Immature natural killer cell (primary cell): ENCODE measurements around the gene COBL. TPM values are rescaled to one million over a fixed set of nuclear protein-coding genes. Genes with fewer than 3 reads are reported as not detected.

Experiments used
- DNase-seq, 3 donors: peaks; one replicate each; pipeline ENCODE4 v3.0.0; 2022; ENCODE audit warnings: mixed read lengths in 1 of 3
- H3K27ac Mint-ChIP-seq, 6 donors: one replicate each; pipeline ENCODE4 v1.8.0; 2020; ENCODE audit warnings: mixed read lengths in 6 of 6, mild to moderate bottlenecking in 5 of 6, inconsistent platforms in 4 of 6, moderate library complexity in 3 of 6
- H3K27me3 Mint-ChIP-seq, 3 donors: one replicate each; pipeline ENCODE4 v1.8.0; 2020 to 2021; ENCODE audit warnings: low read depth in 3 of 3, mild to moderate bottlenecking in 3 of 3, mixed read lengths in 3 of 3, moderate library complexity in 3 of 3, inconsistent platforms in 1 of 3
- H3K36me3 Mint-ChIP-seq, 3 donors: one replicate each; pipeline ENCODE4 v1.8.0; 2020; ENCODE audit warnings: mixed read lengths in 3 of 3, inconsistent platforms in 2 of 3, mild to moderate bottlenecking in 2 of 3
- H3K4me1 Mint-ChIP-seq, 2 donors: one replicate each; pipeline ENCODE4 v1.8.0; 2020; ENCODE audit warnings: inconsistent platforms in 2 of 2, mild to moderate bottlenecking in 2 of 2, mixed read lengths in 2 of 2, moderate library complexity in 1 of 2
- H3K4me3 Mint-ChIP-seq, 5 donors: one replicate each; pipeline ENCODE4 v1.8.0; 2020; ENCODE audit warnings: mild to moderate bottlenecking in 5 of 5, mixed read lengths in 5 of 5, inconsistent platforms in 3 of 5, moderate library complexity in 3 of 5
- H3K9me3 Mint-ChIP-seq, 6 donors: one replicate each; pipeline ENCODE4 v1.8.0; 2020; ENCODE audit warnings: mild to moderate bottlenecking in 6 of 6, mixed read lengths in 6 of 6, inconsistent platforms in 4 of 6, moderate library complexity in 3 of 6
- polyA plus RNA-seq, 3 donors: library from polyadenylated mRNA; unstranded; fragments of 300-500 nt; fragmentation: Illumina TruSeq; gene quantifications; one replicate each; pipeline ENCODE4 v1.2.3, GENCODE V29; 2021

The COBL gene
- polyA plus RNA-seq, 3 donors from 2014 or later, result not detected

GRCh38 chr7:51289623-51290303 lies 26.8 kb downstream of the COBL start:
- no peak overlapping the region for H3K4me3 Mint-ChIP-seq
- no peaks in the 10 kb centered on the region for H3K36me3 Mint-ChIP-seq
- peaks cover 0 to 3% (median 2%) of the 10 kb centered on the region in 3 donors for H3K27me3 Mint-ChIP-seq
- H3K4me1 Mint-ChIP-seq, result no peaks in the 10 kb centered on the region
- peaks cover 0 to 3% (median 0%) of the 10 kb centered on the region in 6 donors for H3K9me3 Mint-ChIP-seq
- DNase-seq, result no peak
- no peak overlapping the region for H3K27ac Mint-ChIP-seq

GRCh38 chr7:51288896-51289622 lies 27.6 kb downstream of the COBL start:
- DNase-seq, result no peak
- Mint-ChIP-seq H3K27me3 (peaks cover 0 to 3% (median 2%) of the 10 kb centered on the region in 3 donors), H3K27ac (no peak overlapping the region), H3K9me3 (peaks cover 0 to 3% (median 0%) of the 10 kb centered on the region in 6 donors), H3K4me1 (no peaks in the 10 kb centered on the region), H3K36me3 (no peaks in the 10 kb centered on the region), H3K4me3 (no peak overlapping the region)

GRCh38 chr7:51286401-51286800 lies 30.2 kb downstream of the COBL start:
- Mint-ChIP-seq H3K27ac (no peak overlapping the region), H3K4me1 (no peaks in the 10 kb centered on the region), H3K9me3 (peaks cover 2 to 23% (median 9%) of the 10 kb centered on the region in 6 donors), H3K4me3 (no peak overlapping the region), H3K36me3 (peaks cover 0 to 4% (median 0%) of the 10 kb centered on the region in 3 donors), H3K27me3 (peaks cover 0 to 9% (median 5%) of the 10 kb centered on the region in 3 donors)
- no peak for DNase-seq

- no peak overlapping the region for H3K27ac Mint-ChIP-seq
- H3K36me3 Mint-ChIP-seq, result peaks cover 0 to 4% (median 0%) of the 10 kb centered on the region in 3 donors
- H3K4me1 Mint-ChIP-seq, result no peaks in the 10 kb centered on the region
- H3K9me3 Mint-ChIP-seq, result peaks cover 2 to 26% (median 8%) of the 10 kb centered on the region in 6 donors
- H3K27me3 Mint-ChIP-seq, result peaks cover 0 to 14% (median 5%) of the 10 kb centered on the region in 3 donors
- no peak for DNase-seq
- no peak overlapping the region for H3K4me3 Mint-ChIP-seq
Measured at GRCh38 chr7:51280156-51280555, 36.5 kb downstream of the COBL start.

- Mint-ChIP-seq H3K4me3 (no peak overlapping the region), H3K4me1 (no peaks in the 10 kb centered on the region), H3K27me3 (peaks cover 0 to 12% (median 5%) of the 10 kb centered on the region in 3 donors), H3K36me3 (peaks cover 0 to 4% (median 0%) of the 10 kb centered on the region in 3 donors), H3K9me3 (peaks cover 2 to 26% (median 8%) of the 10 kb centered on the region in 6 donors), H3K27ac (no peak overlapping the region)
- DNase-seq, result no peak
Measured at GRCh38 chr7:51279391-51280023, 37.1 kb downstream of the COBL start.

- H3K4me3 Mint-ChIP-seq, result no peak overlapping the region
- H3K4me1 Mint-ChIP-seq, result no peaks in the 10 kb centered on the region
- no peak overlapping the region for H3K27ac Mint-ChIP-seq
- DNase-seq, result no peak
- peaks cover 2 to 25% (median 8%) of the 10 kb centered on the region in 6 donors for H3K9me3 Mint-ChIP-seq
- H3K36me3 Mint-ChIP-seq, result peaks cover 0 to 4% (median 0%) of the 10 kb centered on the region in 3 donors
- peaks cover 0 to 15% (median 5%) of the 10 kb centered on the region in 3 donors for H3K27me3 Mint-ChIP-seq
Measured at GRCh38 chr7:51278797-51279196, 37.8 kb downstream of the COBL start.

- no peak overlapping the region for H3K4me3 Mint-ChIP-seq
- DNase-seq, result no peak
- no peaks in the 10 kb centered on the region for H3K4me1 Mint-ChIP-seq
- H3K36me3 Mint-ChIP-seq, result no peaks in the 10 kb centered on the region
- H3K27ac Mint-ChIP-seq, result no peak overlapping the region
- peaks cover 0 to 7% (median 0%) of the 10 kb centered on the region in 6 donors for H3K9me3 Mint-ChIP-seq
- peaks cover 0 to 13% (median 2%) of the 10 kb centered on the region in 3 donors for H3K27me3 Mint-ChIP-seq
Measured at GRCh38 chr7:51276967-51277366, 39.6 kb downstream of the COBL start.

- DNase-seq, result no peak
- Mint-ChIP-seq H3K4me1 (no peaks in the 10 kb centered on the region), H3K9me3 (peaks cover 0 to 3% (median 0%) of the 10 kb centered on the region in 6 donors), H3K27me3 (peaks cover 0 to 10% (median 2%) of the 10 kb centered on the region in 3 donors), H3K4me3 (no peak overlapping the region), H3K27ac (no peak overlapping the region), H3K36me3 (no peaks in the 10 kb centered on the region)
Measured at GRCh38 chr7:51276091-51276605, 40.5 kb downstream of the COBL start.

- H3K4me3 Mint-ChIP-seq, result no peak overlapping the region
- H3K9me3 Mint-ChIP-seq, result peaks cover 0 to 3% (median 0%) of the 10 kb centered on the region in 6 donors
- H3K36me3 Mint-ChIP-seq, result no peaks in the 10 kb centered on the region
- no peak for DNase-seq
- no peak overlapping the region for H3K27ac Mint-ChIP-seq
- H3K4me1 Mint-ChIP-seq, result no peaks in the 10 kb centered on the region
- peaks cover 0 to 10% (median 2%) of the 10 kb centered on the region in 3 donors for H3K27me3 Mint-ChIP-seq
Measured at GRCh38 chr7:51275532-51275931, 41.1 kb downstream of the COBL start.

- Mint-ChIP-seq H3K4me3 (no peak overlapping the region), H3K36me3 (no peaks in the 10 kb centered on the region), H3K9me3 (peaks cover 0 to 1% (median 0%) of the 10 kb centered on the region in 6 donors), H3K4me1 (no peaks in the 10 kb centered on the region), H3K27me3 (peaks cover 0 to 7% (median 2%) of the 10 kb centered on the region in 3 donors), H3K27ac (no peak overlapping the region)
- DNase-seq, result no peak
Measured at GRCh38 chr7:51274955-51275354, 41.7 kb downstream of the COBL start.

GRCh38 chr7:51274001-51274400 lies 42.6 kb downstream of the COBL start:
- peaks cover 0 to 7% (median 2%) of the 10 kb centered on the region in 3 donors for H3K27me3 Mint-ChIP-seq
- H3K27ac Mint-ChIP-seq, result no peak overlapping the region
- no peaks in the 10 kb centered on the region for H3K4me1 Mint-ChIP-seq
- no peaks in the 10 kb centered on the region for H3K36me3 Mint-ChIP-seq
- no peak for DNase-seq
- H3K9me3 Mint-ChIP-seq, result no peaks in the 10 kb centered on the region
- H3K4me3 Mint-ChIP-seq, result no peak overlapping the region

GRCh38 chr7:51273360-51273759 lies 43.2 kb downstream of the COBL start:
- H3K4me1 Mint-ChIP-seq, result no peaks in the 10 kb centered on the region
- DNase-seq, result no peak
- H3K27ac Mint-ChIP-seq, result no peak overlapping the region
- no peaks in the 10 kb centered on the region for H3K9me3 Mint-ChIP-seq
- no peaks in the 10 kb centered on the region for H3K36me3 Mint-ChIP-seq
- H3K27me3 Mint-ChIP-seq, result peaks cover 0 to 7% (median 2%) of the 10 kb centered on the region in 3 donors
- no peak overlapping the region for H3K4me3 Mint-ChIP-seq

- Mint-ChIP-seq H3K4me1 (no peaks in the 10 kb centered on the region), H3K27ac (no peak overlapping the region)
Measured at GRCh38 chr7:51270965-51271364, 45.6 kb downstream of the COBL start.

GRCh38 chr7:51269911-51270310 lies 46.7 kb downstream of the COBL start:
- peaks cover 0 to 4% (median 3%) of the 10 kb centered on the region in 3 donors for H3K27me3 Mint-ChIP-seq
- H3K27ac Mint-ChIP-seq, result no peak overlapping the region
- H3K36me3 Mint-ChIP-seq, result no peaks in the 10 kb centered on the region
- H3K4me1 Mint-ChIP-seq, result no peaks in the 10 kb centered on the region
- no peak for DNase-seq
- H3K9me3 Mint-ChIP-seq, result no peaks in the 10 kb centered on the region
- no peak overlapping the region for H3K4me3 Mint-ChIP-seq

More at GRCh38 chr7:51270965-51271364, 45.6 kb downstream of the COBL start:
- H3K36me3 Mint-ChIP-seq, result no peaks in the 10 kb centered on the region
- H3K27me3 Mint-ChIP-seq, result peaks cover 0 to 4% (median 3%) of the 10 kb centered on the region in 3 donors
- no peak for DNase-seq
- no peaks in the 10 kb centered on the region for H3K9me3 Mint-ChIP-seq
- H3K4me3 Mint-ChIP-seq, result no peak overlapping the region
